Caco-2 (cell line): ENCODE results near the gene MAN2C1. TPM values are rescaled to one million over a fixed set of nuclear protein-coding genes. Genes with fewer than 3 reads are reported as not detected.

Experiments used
- BruUV-seq: library from RNA; stranded (reverse); fragments of 400-500 nt; replicated peaks from 2 replicates; lab custom pipeline; 2021; lab: Mats Ljungman, UMichigan
- CTCF ChIA-PET: fragments of 300-600 bp; sonication (Branson Sonifier 250); formaldehyde crosslinking; loops from one replicate; lab custom pipeline; 2022; ENCODE audit warnings: antibody characterized with exemption; lab: Charles Lee
- POLR2A ChIA-PET: fragments of 300-600 bp; sonication (Branson Sonifier 250); formaldehyde crosslinking; loops from one replicate; lab custom pipeline; 2022; ENCODE audit warnings: antibody characterized with exemption; lab: Charles Lee
- DNase-seq, 2 experiments: peaks; one replicate each; pipeline versions ENCODE4 v3.0.0 to v3.0.0-alpha.2; 2020 to 2022
- H3K27me3 ChIP-seq: replicated peaks from 2 replicates; pipeline ENCODE4 v1.6.0; 2011; ENCODE audit warnings: low read length; ENCODE audit not compliant: control insufficient read depth, insufficient read depth
- H3K36me3 ChIP-seq: 2 replicates; pipeline ENCODE4 v1.5.1; 2011; ENCODE audit warnings: low read length; ENCODE audit not compliant: control insufficient read depth, insufficient read depth
- H3K4me1 ChIP-seq: fragments of 250-450 bp; sonication (Bioruptor Pico); 2 replicates; pipeline ENCODE4 v1.5.1; 2020; ENCODE audit warnings: mild to moderate bottlenecking
- H3K4me3 ChIP-seq: 2 replicates; pipeline ENCODE4 v1.5.1; 2011; ENCODE audit warnings: low read depth, mild to moderate bottlenecking, control low read depth, low read length
- H3K9me3 ChIP-seq: fragments of 250-450 bp; sonication (Bioruptor Pico); 2 replicates; pipeline ENCODE4 v1.5.1; 2020; ENCODE audit warnings: mild to moderate bottlenecking, moderate library complexity
- H3K27ac Mint-ChIP-seq: one replicate; pipeline ENCODE4 v1.8.0; 2022; ENCODE audit warnings: mixed read lengths; ENCODE audit not compliant: unreplicated experiment
- H3K27me3 Mint-ChIP-seq: one replicate; pipeline ENCODE4 v1.8.0; 2022; ENCODE audit warnings: mixed read lengths; ENCODE audit not compliant: insufficient read depth, unreplicated experiment
- H3K36me3 Mint-ChIP-seq: one replicate; pipeline ENCODE4 v1.8.0; 2022; ENCODE audit warnings: mild to moderate bottlenecking, mixed read lengths; ENCODE audit not compliant: insufficient read depth, unreplicated experiment
- H3K4me1 Mint-ChIP-seq: one replicate; pipeline ENCODE4 v1.8.0; 2022; ENCODE audit warnings: low read depth, mixed read lengths; ENCODE audit not compliant: unreplicated experiment
- H3K4me3 Mint-ChIP-seq: one replicate; pipeline ENCODE4 v1.8.0; 2022; ENCODE audit warnings: mild to moderate bottlenecking, moderate library complexity, mixed read lengths; ENCODE audit not compliant: unreplicated experiment
- H3K9me3 Mint-ChIP-seq: one replicate; pipeline ENCODE4 v1.8.0; 2022; ENCODE audit warnings: mixed read lengths; ENCODE audit not compliant: unreplicated experiment
- CTCF ChIP-seq, 2 experiments: fragments of 200-600 bp in 1 of 2; IDR thresholded peaks; 1 replicate in 1 of 2; 2 replicates in 1 of 2; pipeline versions ENCODE4 v1.5.1 to v1.8.0; 2011 to 2022; ENCODE audit warnings: antibody characterized with exemption in 1 of 2, control low read depth in 1 of 2, inconsistent platforms in 1 of 2, low read depth in 1 of 2, low read length in 1 of 2, mild to moderate bottlenecking in 1 of 2, moderate library complexity in 1 of 2; ENCODE audit not compliant: insufficient read depth in 1 of 2, severe bottlenecking in 1 of 2, unreplicated experiment in 1 of 2
- intact Hi-C: fragments of 100-400 bp; cut with micrococcal nuclease; formaldehyde crosslinking; loops from one replicate; pipeline ENCODE4 v1.10.0; 2022; ENCODE audit not compliant: unreplicated experiment
- total RNA-seq: library from RNA; stranded (reverse); gene quantifications from 2 replicates; pipeline ENCODE4 v1.2.3, GENCODE V29; 2022

Gene MAN2C1
- total RNA-seq, 1 experiment from 2014 or later: 140 TPM

GRCh38 chr15:75359537-75360250 is 8.7 kb downstream of the MAN2C1 start:
- Mint-ChIP-seq H3K4me3 (no peak overlapping the region), H3K36me3 (peaks cover 13% of the 10 kb centered on the region), H3K27ac (no peak overlapping the region), H3K27me3 (no peaks in the 10 kb centered on the region), H3K4me1 (no peaks in the 10 kb centered on the region), H3K9me3 (no peaks in the 10 kb centered on the region)
- DNase-seq: no peak
- Histone ChIP-seq H3K4me1 (no peaks in the 10 kb centered on the region), H3K27me3 (no peaks in the 10 kb centered on the region), H3K9me3 (no peaks in the 10 kb centered on the region), H3K36me3 (no peaks in the 10 kb centered on the region), H3K4me3 (no peak overlapping the region)
- TF ChIP-seq CTCF (IDR thresholded peaks at IDR 0.05; ENCODE audit: insufficient read depth in 1 of 2, low read depth in 1 of 2, low read length in 1 of 2, severe bottlenecking in 1 of 2, unreplicated experiment in 1 of 2): no peak
- CTCF ChIA-PET: no interaction called here
- POLR2A ChIA-PET: interaction anchor here (1.0 kb wide), 1 partner anchor 8 kb away, joined by 3 read pairs; no protein-coding TSS in a partner anchor
- intact Hi-C loops: no loop called here
- BruUV-seq: no TSS peak

GRCh38 chr15:75358771-75359536 is 9.5 kb downstream of the MAN2C1 start:
- no peaks in the 10 kb centered on the region for H3K9me3 Mint-ChIP-seq
- POLR2A ChIA-PET: interaction anchor here (1.0 kb wide), 1 partner anchor 9 kb away, joined by 3 read pairs; no protein-coding TSS in a partner anchor

More at GRCh38 chr15:75358771-75359536, 9.5 kb downstream of the MAN2C1 start:
- DNase-seq: no peak
- Mint-ChIP-seq H3K27me3 (no peaks in the 10 kb centered on the region), H3K36me3 (peaks cover 8% of the 10 kb centered on the region), H3K4me1 (no peaks in the 10 kb centered on the region), H3K4me3 (no peak overlapping the region), H3K27ac (no peak overlapping the region)
- Histone ChIP-seq H3K36me3 (no peaks in the 10 kb centered on the region), H3K27me3 (no peaks in the 10 kb centered on the region), H3K9me3 (no peaks in the 10 kb centered on the region), H3K4me1 (no peaks in the 10 kb centered on the region), H3K4me3 (no peak overlapping the region)
- intact Hi-C loops: no loop called here
- BruUV-seq: no TSS peak
- no peak for TF ChIP-seq CTCF (IDR thresholded peaks at IDR 0.05; ENCODE audit: insufficient read depth in 1 of 2, low read depth in 1 of 2, low read length in 1 of 2, severe bottlenecking in 1 of 2, unreplicated experiment in 1 of 2)
- CTCF ChIA-PET: no interaction called here
